Upper lobe of left lung (tissue), 6 donors: ENCODE data around the gene MUC5B. TPM values are rescaled to one million over a fixed set of nuclear protein-coding genes. Genes with fewer than 3 reads are reported as not detected.
"Not testable (repeated sequence)": the region's sequence is repeated elsewhere in the genome, so short reads cannot be mapped to it uniquely, and the experiment has no call there.

Experiments used
- ATAC-seq, 2 donors: fragments of 200-7000 bp; cut with Tn5 transposase; one replicate each; pipeline ENCODE4 v1.9.1; 2022; ENCODE audit warnings: mild to moderate bottlenecking in 2 of 2, moderate library complexity in 2 of 2; ENCODE audit not compliant: low FRiP score in 2 of 2
- DNase-seq, 2 donors: peaks; one replicate each; pipeline ENCODE4 v3.0.0-alpha.2; 2019 to 2020
- H3K27ac ChIP-seq, 4 donors: fragments of 200-600 bp; sonication (generic); one replicate each; pipeline ENCODE4 v1.5.1; 2016 to 2019
- H3K27me3 ChIP-seq, 4 donors: fragments of 200-600 bp; sonication (generic); one replicate each; pipeline ENCODE4 v1.5.1; 2017 to 2019
- H3K36me3 ChIP-seq, 4 donors: fragments of 200-600 bp; sonication (generic); one replicate each; pipeline ENCODE4 v1.5.1; 2016 to 2019
- H3K4me1 ChIP-seq, 4 donors: fragments of 200-600 bp; sonication (generic); one replicate each; pipeline ENCODE4 v1.5.1; 2018 to 2019
- H3K4me3 ChIP-seq, 4 donors: fragments of 200-600 bp; sonication (generic); one replicate each; pipeline ENCODE4 v1.5.1; 2017 to 2019; ENCODE audit warnings: mild to moderate bottlenecking in 2 of 4, moderate library complexity in 1 of 4
- H3K9me3 ChIP-seq, 4 donors: fragments of 200-600 bp; sonication (generic); one replicate each; pipeline ENCODE4 v1.5.1; 2018 to 2019
- CTCF ChIP-seq, 6 experiments: fragments of 450-650 bp in 4 of 6; fragments of 200-600 bp in 2 of 6; sonication (generic) in 2 of 6; IDR thresholded peaks; one replicate each; pipeline ENCODE4 v1.5.1; 2016 to 2019; ENCODE audit warnings: antibody characterized with exemption in 6 of 6
- EP300 ChIP-seq, 4 donors: sonication (generic); formaldehyde crosslinking; IDR thresholded peaks; one replicate each; pipeline ENCODE4 v1.5.1; 2017; ENCODE audit warnings: antibody characterized with exemption in 4 of 4, control low read depth in 2 of 4
- POLR2A ChIP-seq, 4 donors: fragments of 450-650 bp; IDR thresholded peaks; one replicate each; pipeline ENCODE4 v1.5.1; 2016 to 2017; ENCODE audit warnings: antibody characterized with exemption in 4 of 4, mild to moderate bottlenecking in 2 of 4
- POLR2AphosphoS5 ChIP-seq, 2 donors: sonication (generic); formaldehyde crosslinking; IDR thresholded peaks; one replicate each; pipeline ENCODE4 v1.5.1; 2017; ENCODE audit warnings: antibody characterized with exemption in 2 of 2
- WGBS, 2 donors: methylation state at CpG; one replicate each; pipeline ENCODE4 v1.1.5; 2017 to 2018; 5-methylcytosine and 5-hydroxymethylcytosine counted together
- total RNA-seq, 6 donors: library from RNA; depleted of rRNA in 4 of 6; stranded (reverse); fragments of >200 nt in 4 of 6; gene quantifications; one replicate each; pipeline versions ENCODE4 v1.1.0 to v1.2.1, GENCODE V29; 2016 to 2021
- donor health status: DM: no; HTN: no; CAD: no; lungs with moderate emphysema.
- donor health status: DM: no; HTN: yes; CAD: no; lungs with severe emphysema.

Gene MUC5B
- total RNA-seq, 6 donors from 2014 or later = 3.2 to 54.5 (median 16.2) TPM

- WGBS, 2 donors = 56 to 86% methylated on average over 7 to 12 of the region's 12 CpGs
- H3K27me3 ChIP-seq, H3K4me3 ChIP-seq, H3K9me3 ChIP-seq, H3K36me3 ChIP-seq, DNase-seq, ATAC-seq, H3K27ac ChIP-seq, H3K4me1 ChIP-seq: not testable (repeated sequence)
Measured at GRCh38 chr11:1189816-1190215, 33.0 kb upstream of the MUC5B start.

GRCh38 chr11:1191786-1192470 lies 30.9 kb upstream of the MUC5B start:
- DNase-seq = peak; percentile 11 to 43
- not testable (repeated sequence) for H3K9me3 ChIP-seq, H3K27me3 ChIP-seq, H3K4me3 ChIP-seq, ATAC-seq, H3K27ac ChIP-seq, H3K36me3 ChIP-seq, H3K4me1 ChIP-seq
- WGBS, 2 donors = 81 to 84% methylated on average over 15 to 17 of the region's 22 CpGs

GRCh38 chr11:1192741-1193325 lies 30.0 kb upstream of the MUC5B start:
- H3K4me3 ChIP-seq = no peak overlapping the region
- no peaks in the 10 kb centered on the region for H3K9me3 ChIP-seq
- peaks cover 0 to 4% (median 0%) of the 10 kb centered on the region in 4 donors for H3K27me3 ChIP-seq
- WGBS, 2 donors = 87 to 91% methylated on average over 14 to 17 of the region's 17 CpGs
- TF ChIP-seq POLR2A (IDR thresholded peaks at IDR 0.05) (no peak), CTCF (IDR thresholded peaks at IDR 0.05) (no peak), EP300 (IDR thresholded peaks at IDR 0.05) (no peak), POLR2AphosphoS5 (IDR thresholded peaks at IDR 0.05) (no peak)
- DNase-seq = peak in 1 of 2 donors; percentile 11
- H3K4me1 ChIP-seq = no peaks in the 10 kb centered on the region
- no peak overlapping the region for H3K27ac ChIP-seq
- ATAC-seq = peak in 1 of 2 donors; percentile 5
- H3K36me3 ChIP-seq = no peaks in the 10 kb centered on the region

- Histone ChIP-seq H3K36me3 (no peaks in the 10 kb centered on the region), H3K27me3 (peaks cover 0 to 5% (median 3%) of the 10 kb centered on the region in 4 donors), H3K4me3 (no peak overlapping the region), H3K4me1 (no peaks in the 10 kb centered on the region), H3K27ac (no peak overlapping the region), H3K9me3 (no peaks in the 10 kb centered on the region)
- peak; percentile 14 to 75 for DNase-seq
- WGBS, 2 donors = 87 to 89% methylated on average over 34 to 35 of the region's 43 CpGs
- TF ChIP-seq CTCF (IDR thresholded peaks at IDR 0.05) (no peak), POLR2AphosphoS5 (IDR thresholded peaks at IDR 0.05) (no peak), EP300 (IDR thresholded peaks at IDR 0.05) (no peak), POLR2A (IDR thresholded peaks at IDR 0.05) (no peak)
- ATAC-seq = peak in 1 of 2 donors; percentile 18
Measured at GRCh38 chr11:1193326-1194230, 29.3 kb upstream of the MUC5B start.

GRCh38 chr11:1194231-1194976 lies 28.5 kb upstream of the MUC5B start:
- TF ChIP-seq CTCF (IDR thresholded peaks at IDR 0.05) = no peak
- no peak for TF ChIP-seq POLR2A (IDR thresholded peaks at IDR 0.05)
- no peak for TF ChIP-seq POLR2AphosphoS5 (IDR thresholded peaks at IDR 0.05)
- TF ChIP-seq EP300 (IDR thresholded peaks at IDR 0.05) = no peak
- H3K9me3 ChIP-seq = no peaks in the 10 kb centered on the region
- no peak for ATAC-seq
- peaks cover 0 to 14% (median 5%) of the 10 kb centered on the region in 4 donors for H3K27me3 ChIP-seq
- H3K4me1 ChIP-seq = no peaks in the 10 kb centered on the region
- H3K36me3 ChIP-seq = no peaks in the 10 kb centered on the region
- peak; percentile 20 to 78 for DNase-seq
- no peak overlapping the region for H3K4me3 ChIP-seq
- WGBS, 2 donors = 94 to 97% methylated on average over 18 to 59 of the region's 59 CpGs
- H3K27ac ChIP-seq = no peak overlapping the region
